B cell (primary cell): Measurements from ENCODE around the gene GLCCI1.
"Not testable (repeated sequence)": the region's sequence is repeated elsewhere in the genome, so short reads cannot be mapped to it uniquely, and the experiment has no call there.

Experiments used
- CTCF ChIP-seq: fragments of 200-600 bp; IDR thresholded peaks from one replicate; pipeline ENCODE4 v1.8.0; 2022; ENCODE audit warnings: antibody characterized with exemption, mild to moderate bottlenecking
- EZH2 ChIP-seq: IDR thresholded peaks from 2 replicates; pipeline ENCODE4 v1.6.1; 2012; ENCODE audit warnings: borderline replicate concordance, low read depth, mild to moderate bottlenecking, moderate library complexity, low read length; ENCODE audit not compliant: insufficient read depth, poor library complexity, severe bottlenecking

DNA sequence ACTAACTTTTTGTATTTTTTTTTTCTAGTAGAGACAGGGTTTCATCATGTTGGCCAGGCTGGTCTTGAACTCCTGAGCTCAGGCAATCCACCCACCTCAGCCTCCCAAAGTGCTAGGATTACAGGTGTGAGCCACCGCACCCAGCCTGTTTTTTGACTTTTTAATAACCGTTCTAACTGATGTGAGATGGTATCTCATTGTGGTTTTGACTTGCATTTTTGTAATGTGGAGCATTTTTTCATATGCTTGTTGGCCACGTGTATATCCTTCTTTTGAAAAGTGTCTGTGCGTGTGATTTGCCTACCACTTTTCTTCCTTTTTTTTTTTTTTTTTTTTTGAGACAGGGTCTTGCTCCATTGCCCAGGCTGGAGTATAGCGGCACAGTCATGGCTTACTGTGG lies 94.7 kb downstream of the GLCCI1 start:
- not testable (repeated sequence) for TF ChIP-seq CTCF, EZH2
